Suppressor macrophage treated with lipopolysaccharide for 4 hours (primary cell): ENCODE results near the gene ADIPOQ.
"Not testable (repeated sequence)": the region's sequence is repeated elsewhere in the genome, so short reads cannot be mapped to it uniquely, and the experiment has no call there.

Experiments
- DNase-seq: peaks from one replicate; pipeline ENCODE4 v3.0.0-alpha.2; 2020

Gene ADIPOQ

GRCh38 chr3:186842426-186843038 lies at the start of gene ADIPOQ:
ADIPOQ (plus strand) TSS chr3:186842710; CDS start chr3:186853059, 10,349 bp downstream.
- no peak for DNase-seq

- no peak for DNase-seq
These were observed 44.2 kb upstream of the ADIPOQ start for GRCh38 chr3:186798239-186798874.

GRCh38 chr3:186800285-186800684 lies 42.2 kb upstream of the ADIPOQ start:
- no peak for DNase-seq

- no peak for DNase-seq
These were observed 39.8 kb upstream of the ADIPOQ start for GRCh38 chr3:186802701-186803100.

GRCh38 chr3:186803447-186803846 lies 39.1 kb upstream of the ADIPOQ start:
- DNase-seq, result not testable (repeated sequence)

- DNase-seq, result peak; percentile 87
These were observed 36.1 kb upstream of the ADIPOQ start, which contains the start of gene RFC4 for GRCh38 chr3:186806089-186807055. RFC4 (minus strand) TSS chr3:186806482; CDS start chr3:186804713, 1,769 bp downstream.

GRCh38 chr3:186807231-186807630 lies 35.3 kb upstream of the ADIPOQ start:
- DNase-seq, result no peak

GRCh38 chr3:186810336-186810996 lies 32.0 kb upstream of the ADIPOQ start:
- DNase-seq, result no peak

- DNase-seq, result not testable (repeated sequence)
These were observed 31.2 kb upstream of the ADIPOQ start for GRCh38 chr3:186811313-186811712.

GRCh38 chr3:186814100-186814499 lies 28.4 kb upstream of the ADIPOQ start:
- no peak for DNase-seq

- peak; percentile 65 for DNase-seq
These were observed 27.1 kb upstream of the ADIPOQ start for GRCh38 chr3:186815435-186815834.

GRCh38 chr3:186818516-186818915 lies 24.0 kb upstream of the ADIPOQ start:
- DNase-seq, result no peak

GRCh38 chr3:186818956-186819355 lies 23.6 kb upstream of the ADIPOQ start:
- no peak for DNase-seq

GRCh38 chr3:186821429-186822387 lies 20.8 kb upstream of the ADIPOQ start:
- peak; percentile 81 for DNase-seq

- not testable (repeated sequence) for DNase-seq
These were observed 20.1 kb upstream of the ADIPOQ start for GRCh38 chr3:186822388-186822759.

GRCh38 chr3:186823386-186823785 lies 19.1 kb upstream of the ADIPOQ start:
- DNase-seq, result no peak

GRCh38 chr3:186824430-186825139 lies 17.9 kb upstream of the ADIPOQ start:
- DNase-seq, result no peak

GRCh38 chr3:186825294-186825821 lies 17.2 kb upstream of the ADIPOQ start:
- no peak for DNase-seq

GRCh38 chr3:186825872-186826409 lies 16.6 kb upstream of the ADIPOQ start:
- no peak for DNase-seq

- DNase-seq, result no peak
These were observed 16.0 kb upstream of the ADIPOQ start for GRCh38 chr3:186826410-186826975.
